Measurements from ENCODE around the gene RASGRP4. TPM values are rescaled to one million over a fixed set of nuclear protein-coding genes. Genes with fewer than 3 reads are reported as not detected.

The RASGRP4 gene
- total RNA-seq, 1 experiment from 2014 or later, result not detected

DNA sequence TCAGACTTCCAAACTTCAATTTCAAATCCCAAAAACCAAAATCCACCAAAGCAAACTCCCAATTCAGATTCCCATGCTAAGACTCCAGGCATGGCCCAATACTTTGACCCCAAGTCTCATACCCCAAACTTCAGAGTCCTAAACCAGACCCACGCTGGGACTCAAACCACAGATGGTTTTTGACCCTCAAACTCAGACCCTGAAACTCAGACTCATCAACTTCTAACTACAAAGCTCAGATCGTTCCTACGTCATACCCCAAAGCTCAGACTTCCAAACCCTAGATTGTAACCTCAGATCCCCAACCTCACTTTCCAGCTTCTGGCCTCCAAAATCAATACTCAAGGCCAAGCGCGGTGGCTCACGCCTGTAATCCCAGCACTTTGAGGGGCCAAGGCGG lies 19.3 kb upstream of the RASGRP4 start (continued):
- TF ChIP-seq ELF1 (IDR thresholded peaks at IDR 0.05; ENCODE audit: borderline replicate concordance, low read depth) (no peak), FOSL1 (IDR thresholded peaks at IDR 0.05; ENCODE audit: low read depth) (no peak), ZFX (IDR thresholded peaks at IDR 0.05) (no peak), POLR2A (IDR thresholded peaks at IDR 0.05; ENCODE audit: borderline replicate concordance, extremely low read depth, insufficient read depth, insufficient read length) (no peak)
- TF ChIP-seq, protein P1, sequence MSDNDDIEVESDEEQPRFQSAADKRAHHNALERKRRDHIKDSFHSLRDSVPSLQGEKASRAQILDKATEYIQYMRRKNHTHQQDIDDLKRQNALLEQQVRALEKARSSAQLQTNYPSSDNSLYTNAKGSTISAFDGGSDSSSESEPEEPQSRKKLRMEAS (IDR thresholded peaks at IDR 0.05), result no peak

DNA sequence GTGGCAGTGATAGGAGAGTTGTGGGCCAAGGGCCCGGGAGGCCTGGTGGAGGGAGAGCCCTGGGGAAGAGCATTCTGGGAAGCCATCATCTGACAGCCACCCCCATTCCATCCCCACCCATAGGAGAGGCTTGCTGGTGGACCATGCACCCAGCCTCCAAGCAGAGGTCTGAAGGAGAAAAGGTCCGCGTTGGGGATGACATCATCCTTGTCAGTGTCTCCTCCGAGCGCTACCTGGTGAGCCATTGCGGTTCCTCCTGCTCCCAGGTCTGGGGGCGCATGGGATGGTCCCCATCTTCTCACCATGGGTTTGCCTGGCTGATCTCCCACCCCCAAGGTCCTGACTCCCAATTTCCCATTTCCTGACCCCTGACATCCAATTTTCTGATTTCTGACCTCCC lies 18.0 kb upstream of the RASGRP4 start:
- ChIA-PET RAD21 (ENCODE audit: low non-redundant PET in 1 of 2, low total read pairs in 2 of 2, uncharacterized antibody in 2 of 2, unreplicated experiment in 2 of 2) (no interaction called here), CTCF (interaction anchor here (1.4 kb wide), 1 partner anchor 41 kb away, joined by 3 read pairs; the partner anchor contains the start of gene FAM98C)

DNA sequence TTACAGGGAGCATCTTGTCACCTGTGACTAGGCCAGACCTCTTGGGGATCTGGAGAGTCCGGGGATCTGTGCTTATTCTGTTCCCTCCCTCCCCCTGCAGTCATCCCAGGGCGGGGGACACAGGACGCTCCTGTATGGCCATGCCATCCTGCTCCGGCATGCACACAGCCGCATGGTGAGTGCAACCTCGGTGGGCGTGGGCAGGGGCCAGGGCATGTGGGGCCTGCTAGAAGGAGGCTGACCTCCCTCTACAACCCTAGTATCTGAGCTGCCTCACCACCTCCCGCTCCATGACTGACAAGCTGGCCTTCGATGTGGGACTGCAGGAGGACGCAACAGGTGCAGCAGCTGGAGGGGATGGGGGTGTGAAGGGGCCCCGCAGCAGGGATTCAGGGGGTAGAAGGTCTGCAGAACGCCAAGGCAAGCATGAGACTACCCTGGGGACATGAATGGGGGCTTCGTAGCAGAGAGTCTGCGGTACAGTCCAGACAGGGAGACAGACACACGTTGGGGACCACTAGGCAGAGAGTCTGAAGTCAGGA lies 17.5 kb upstream of the RASGRP4 start:
- CTCF ChIA-PET, result no interaction called here
- POLR2A ChIA-PET, result no interaction called here
- no TSS peak for BruUV-seq (replicated peaks)

More for the DNA sequence above, 18.0 kb upstream of the RASGRP4 start:
- H3K9ac ChIP-seq (ENCODE audit: low read length), result no peak overlapping the region
- no peak overlapping the region for H3K4me2 ChIP-seq (ENCODE audit: low read length)
- no TSS peak for BruUV-seq (replicated peaks)
- no peaks in the 10 kb centered on the region for H3K79me2 ChIP-seq (ENCODE audit: insufficient read depth, low read length)
- H4K20me1 ChIP-seq (ENCODE audit: insufficient read depth), result no peaks in the 10 kb centered on the region
- DNase-seq (ENCODE audit: low read depth, low spot score), result no peak
- no peaks in the 10 kb centered on the region for H3K9me3 ChIP-seq (ENCODE audit: control insufficient read depth in 1 of 2, insufficient read depth in 1 of 2, low read depth in 1 of 2, low read length in 2 of 2)
- no peaks in the 10 kb centered on the region for H3K9me2 ChIP-seq (ENCODE audit: insufficient read depth)
- no peak overlapping the region for H3K4me3 ChIP-seq (replicated peaks in 1 of 2; ENCODE audit: low read depth in 1 of 2, low read length in 2 of 2)
- H3K36me3 ChIP-seq (ENCODE audit: control insufficient read depth in 1 of 2, insufficient read depth in 2 of 2, low read length in 2 of 2), result no peaks in the 10 kb centered on the region
- H3K4me1 ChIP-seq (ENCODE audit: control insufficient read depth in 1 of 2, insufficient read depth in 2 of 2, low read length in 2 of 2), result no peaks in the 10 kb centered on the region; a peak in 1 of 4 replicates
- H3K27ac ChIP-seq (ENCODE audit: low read depth, low read length), result no peak overlapping the region
- TF ChIP-seq ZNF274 (IDR thresholded peaks at IDR 0.05; ENCODE audit: low read depth, low read length), result no peak
- TF ChIP-seq TCF7L2 (IDR thresholded peaks at IDR 0.05; ENCODE audit: borderline replicate concordance, extremely low read depth, insufficient read depth, insufficient read length), result no peak
- no peak for TF ChIP-seq EZH2phosphoT487 (IDR thresholded peaks at IDR 0.05; ENCODE audit: borderline replicate concordance)
- intact Hi-C loops (cut with micrococcal nuclease), result no loop called here
- H2AFZ ChIP-seq (ENCODE audit: low read depth, low read length, poor library complexity, severe bottlenecking), result no peak overlapping the region
- POLR2A ChIA-PET, result no interaction called here
- H3K27me3 ChIP-seq (ENCODE audit: insufficient read depth, low read length), result no peaks in the 10 kb centered on the region
- ATAC-seq, result no peak

More for the DNA sequence above, 17.5 kb upstream of the RASGRP4 start:
- intact Hi-C loops (cut with micrococcal nuclease), result no loop called here
- no peak for TF ChIP-seq EGR1 (IDR thresholded peaks at IDR 0.05; ENCODE audit: low read depth)
- TF ChIP-seq, protein P2, sequence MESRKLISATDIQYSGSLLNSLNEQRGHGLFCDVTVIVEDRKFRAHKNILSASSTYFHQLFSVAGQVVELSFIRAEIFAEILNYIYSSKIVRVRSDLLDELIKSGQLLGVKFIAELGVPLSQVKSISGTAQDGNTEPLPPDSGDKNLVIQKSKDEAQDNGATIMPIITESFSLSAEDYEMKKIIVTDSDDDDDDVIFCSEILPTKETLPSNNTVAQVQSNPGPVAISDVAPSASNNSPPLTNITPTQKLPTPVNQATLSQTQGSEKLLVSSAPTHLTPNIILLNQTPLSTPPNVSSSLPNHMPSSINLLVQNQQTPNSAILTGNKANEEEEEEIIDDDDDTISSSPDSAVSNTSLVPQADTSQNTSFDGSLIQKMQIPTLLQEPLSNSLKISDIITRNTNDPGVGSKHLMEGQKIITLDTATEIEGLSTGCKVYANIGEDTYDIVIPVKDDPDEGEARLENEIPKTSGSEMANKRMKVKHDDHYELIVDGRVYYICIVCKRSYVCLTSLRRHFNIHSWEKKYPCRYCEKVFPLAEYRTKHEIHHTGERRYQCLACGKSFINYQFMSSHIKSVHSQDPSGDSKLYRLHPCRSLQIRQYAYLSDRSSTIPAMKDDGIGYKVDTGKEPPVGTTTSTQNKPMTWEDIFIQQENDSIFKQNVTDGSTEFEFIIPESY (IDR thresholded peaks at IDR 0.05; ENCODE audit: extremely low read depth, insufficient replicate concordance, low read length), result no peak
- TF ChIP-seq, protein P1 (IDR thresholded peaks at IDR 0.05), result no peak
- no peak for TF ChIP-seq SRF (IDR thresholded peaks at IDR 0.05; ENCODE audit: low read depth)
- TF ChIP-seq ZNF274 (IDR thresholded peaks at IDR 0.05; ENCODE audit: low read depth, low read length), result no peak
- no peak for TF ChIP-seq FOSL1 (IDR thresholded peaks at IDR 0.05; ENCODE audit: low read depth)
- TF ChIP-seq, protein P3, sequence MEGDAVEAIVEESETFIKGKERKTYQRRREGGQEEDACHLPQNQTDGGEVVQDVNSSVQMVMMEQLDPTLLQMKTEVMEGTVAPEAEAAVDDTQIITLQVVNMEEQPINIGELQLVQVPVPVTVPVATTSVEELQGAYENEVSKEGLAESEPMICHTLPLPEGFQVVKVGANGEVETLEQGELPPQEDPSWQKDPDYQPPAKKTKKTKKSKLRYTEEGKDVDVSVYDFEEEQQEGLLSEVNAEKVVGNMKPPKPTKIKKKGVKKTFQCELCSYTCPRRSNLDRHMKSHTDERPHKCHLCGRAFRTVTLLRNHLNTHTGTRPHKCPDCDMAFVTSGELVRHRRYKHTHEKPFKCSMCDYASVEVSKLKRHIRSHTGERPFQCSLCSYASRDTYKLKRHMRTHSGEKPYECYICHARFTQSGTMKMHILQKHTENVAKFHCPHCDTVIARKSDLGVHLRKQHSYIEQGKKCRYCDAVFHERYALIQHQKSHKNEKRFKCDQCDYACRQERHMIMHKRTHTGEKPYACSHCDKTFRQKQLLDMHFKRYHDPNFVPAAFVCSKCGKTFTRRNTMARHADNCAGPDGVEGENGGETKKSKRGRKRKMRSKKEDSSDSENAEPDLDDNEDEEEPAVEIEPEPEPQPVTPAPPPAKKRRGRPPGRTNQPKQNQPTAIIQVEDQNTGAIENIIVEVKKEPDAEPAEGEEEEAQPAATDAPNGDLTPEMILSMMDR (IDR thresholded peaks at IDR 0.05 in 2 of 3, conservative IDR thresholded peaks at IDR 0.05 in 1 of 3; ENCODE audit: borderline replicate concordance in 1 of 3, insufficient read depth in 1 of 3, low read depth in 2 of 3, low read length in 2 of 3), result no peak
- TF ChIP-seq YY1 (IDR thresholded peaks at IDR 0.05; ENCODE audit: extremely low read depth, insufficient replicate concordance, low read depth, low read length), result no peak
- Histone ChIP-seq H4K20me1 (ENCODE audit: insufficient read depth) (no peaks in the 10 kb centered on the region), H3K9ac (ENCODE audit: low read length) (no peak overlapping the region), H3K36me3 (ENCODE audit: control insufficient read depth in 1 of 2, insufficient read depth in 2 of 2, low read length in 2 of 2) (no peaks in the 10 kb centered on the region), H2AFZ (ENCODE audit: low read depth, low read length, poor library complexity, severe bottlenecking) (no peak overlapping the region), H3K9me3 (ENCODE audit: control insufficient read depth in 1 of 2, insufficient read depth in 1 of 2, low read depth in 1 of 2, low read length in 2 of 2) (no peaks in the 10 kb centered on the region), H3K4me2 (ENCODE audit: low read length) (no peak overlapping the region), H3K4me3 (replicated peaks in 1 of 2; ENCODE audit: low read depth in 1 of 2, low read length in 2 of 2) (no peak overlapping the region), H3K4me1 (ENCODE audit: control insufficient read depth in 1 of 2, insufficient read depth in 2 of 2, low read length in 2 of 2) (no peaks in the 10 kb centered on the region; a peak in 1 of 4 replicates), H3K27me3 (ENCODE audit: insufficient read depth, low read length) (no peaks in the 10 kb centered on the region), H3K9me2 (ENCODE audit: insufficient read depth) (no peaks in the 10 kb centered on the region), H3K27ac (ENCODE audit: low read depth, low read length) (no peak overlapping the region), H3K79me2 (ENCODE audit: insufficient read depth, low read length) (no peaks in the 10 kb centered on the region)
- RAD21 ChIA-PET (ENCODE audit: low non-redundant PET in 1 of 2, low total read pairs in 2 of 2, uncharacterized antibody in 2 of 2, unreplicated experiment in 2 of 2), result no interaction called here
- DNase-seq (ENCODE audit: low read depth, low spot score) (no peak), ATAC-seq (no peak)

Data from HCT116 (cell line).